CD14-positive monocyte (primary cell): ENCODE measurements around the gene IDNK. TPM values are rescaled to one million over a fixed set of nuclear protein-coding genes. Genes with fewer than 3 reads are reported as not detected.

Source experiments
- DNase-seq, 3 donors: peaks; one replicate each; pipeline ENCODE4 v3.0.0-alpha.2; 2011 to 2022
- H2AFZ ChIP-seq: 2 replicates; pipeline ENCODE4 v1.6.0; 2012; ENCODE audit warnings: mild to moderate bottlenecking, low read depth, low read length, inconsistent platforms; ENCODE audit not compliant: insufficient read depth, poor library complexity, severe bottlenecking
- H3K27ac ChIP-seq, 2 donors: 1 replicate in 1 of 2; 2 replicates in 1 of 2; pipeline ENCODE4 v1.5.1; 2012 to 2013; ENCODE audit warnings: low read length in 2 of 2, control low read depth in 1 of 2, inconsistent platforms in 1 of 2, low read depth in 1 of 2, mild to moderate bottlenecking in 1 of 2
- H3K27me3 ChIP-seq, 2 donors: one replicate each; pipeline versions ENCODE4 v1.6.0 to v1.6.1; 2011 to 2013; ENCODE audit warnings: low read length in 2 of 2; ENCODE audit not compliant: control insufficient read depth in 2 of 2, insufficient read depth in 2 of 2
- H3K36me3 ChIP-seq, 2 donors: replicated peaks in 1 of 2; 1 replicate in 1 of 2; 2 replicates in 1 of 2; pipeline versions ENCODE4 v1.5.1 to v1.6.1; 2012 to 2013; ENCODE audit warnings: low read length in 2 of 2, control low read depth in 1 of 2, inconsistent platforms in 1 of 2, mild to moderate bottlenecking in 1 of 2; ENCODE audit not compliant: insufficient read depth in 2 of 2, control insufficient read depth in 1 of 2
- H3K4me1 ChIP-seq, 2 donors: 1 replicate in 1 of 2; 2 replicates in 1 of 2; pipeline versions ENCODE4 v1.5.1 to v1.6.1; 2012 to 2013; ENCODE audit warnings: low read length in 2 of 2, control low read depth in 1 of 2, inconsistent platforms in 1 of 2, mild to moderate bottlenecking in 1 of 2, moderate library complexity in 1 of 2; ENCODE audit not compliant: insufficient read depth in 2 of 2, control insufficient read depth in 1 of 2
- H3K4me2 ChIP-seq: replicated peaks from 2 replicates; pipeline ENCODE3; 2012; ENCODE audit warnings: low read length, moderate library complexity, mild to moderate bottlenecking; ENCODE audit not compliant: poor library complexity, severe bottlenecking; ENCODE audit errors: extremely low read depth
- H3K4me3 ChIP-seq, 3 experiments: fragments of 200-600 bp in 1 of 3; sonication (generic) in 1 of 3; replicated peaks in 1 of 3; 1 replicate in 2 of 3; 2 replicates in 1 of 3; pipeline ENCODE4 v1.5.1; 2011 to 2013; ENCODE audit warnings: low read length in 3 of 3, mild to moderate bottlenecking in 3 of 3, control low read depth in 2 of 3, low read depth in 2 of 3, inconsistent platforms in 1 of 3, moderate library complexity in 1 of 3
- H3K79me2 ChIP-seq: 2 replicates; pipeline ENCODE4 v1.6.0; 2012; ENCODE audit warnings: mild to moderate bottlenecking, control low read depth, inconsistent platforms, low read length, moderate library complexity; ENCODE audit not compliant: insufficient read depth
- H3K9ac ChIP-seq: 2 replicates; pipeline ENCODE4 v1.6.0; 2017; ENCODE audit warnings: low read length, mild to moderate bottlenecking; ENCODE audit not compliant: insufficient read depth, poor library complexity, severe bottlenecking
- H3K9me3 ChIP-seq, 2 donors: replicated peaks in 1 of 2; 1 replicate in 1 of 2; 2 replicates in 1 of 2; pipeline versions ENCODE4 v1.5.1 to v1.6.1; 2012 to 2013; ENCODE audit warnings: low read length in 2 of 2, control low read depth in 1 of 2; ENCODE audit not compliant: control insufficient read depth in 1 of 2, insufficient read depth in 1 of 2
- H4K20me1 ChIP-seq: 2 replicates; pipeline ENCODE4 v1.6.0; 2012; ENCODE audit warnings: mild to moderate bottlenecking, low read length, control low read depth, moderate library complexity; ENCODE audit not compliant: insufficient read depth
- H3K27ac Mint-ChIP-seq, 7 donors: one replicate each; pipeline ENCODE4 v1.8.0; 2020; ENCODE audit warnings: mild to moderate bottlenecking in 7 of 7, mixed read lengths in 7 of 7, moderate library complexity in 6 of 7, inconsistent platforms in 2 of 7
- H3K27me3 Mint-ChIP-seq, 3 donors: one replicate each; pipeline ENCODE4 v1.8.0; 2021 to 2022; ENCODE audit warnings: low read depth in 3 of 3, mild to moderate bottlenecking in 3 of 3, mixed read lengths in 3 of 3, moderate library complexity in 3 of 3, inconsistent platforms in 1 of 3
- H3K36me3 Mint-ChIP-seq, 2 donors: one replicate each; pipeline ENCODE4 v1.8.0; 2020; ENCODE audit warnings: mixed read lengths in 2 of 2, inconsistent platforms in 1 of 2, mild to moderate bottlenecking in 1 of 2
- H3K4me1 Mint-ChIP-seq: one replicate; pipeline ENCODE4 v1.8.0; 2020; ENCODE audit warnings: mild to moderate bottlenecking, mixed read lengths
- H3K4me3 Mint-ChIP-seq, 2 donors: one replicate each; pipeline ENCODE4 v1.8.0; 2020; ENCODE audit warnings: mild to moderate bottlenecking in 2 of 2, mixed read lengths in 2 of 2, moderate library complexity in 1 of 2
- H3K9me3 Mint-ChIP-seq, 7 donors: one replicate each; pipeline ENCODE4 v1.8.0; 2020 to 2022; ENCODE audit warnings: mixed read lengths in 7 of 7, mild to moderate bottlenecking in 6 of 7, moderate library complexity in 6 of 7, inconsistent platforms in 2 of 7
- WGBS: methylation state at CpG from one replicate; pipeline ENCODE4 v1.1.5; 2013; ENCODE audit warnings: missing lambda C conversion rate; ENCODE audit not compliant: insufficient coverage; 5-methylcytosine and 5-hydroxymethylcytosine counted together
- intact Hi-C, 2 donors: fragments of 100-400 bp; cut with micrococcal nuclease; formaldehyde crosslinking; loops; one replicate each; pipeline versions ENCODE4 v1.15.0 to v1.15.1; 2023
- polyA plus RNA-seq, 3 donors: library from polyadenylated mRNA; depleted of rRNA in 1 of 3; unstranded in 2 of 3; stranded (reverse) in 1 of 3; fragments of 300-500 nt in 2 of 3; fragments of >200 nt in 1 of 3; fragmentation: Illumina TruSeq in 2 of 3; gene quantifications; 1 replicate in 2 of 3; 2 replicates in 1 of 3; pipeline ENCODE4 v1.2.3, GENCODE V29; 2012 to 2021
- TF ChIP-seq, protein P1 (sequence below): fragments of 200-600 bp; IDR thresholded peaks from one replicate; pipeline ENCODE4 v1.8.0; 2022; ENCODE audit warnings: antibody characterized with exemption, mild to moderate bottlenecking

IDNK gene
- polyA plus RNA-seq, 3 donors: 5.6 to 13.3 (median 10.6) TPM

DNA sequence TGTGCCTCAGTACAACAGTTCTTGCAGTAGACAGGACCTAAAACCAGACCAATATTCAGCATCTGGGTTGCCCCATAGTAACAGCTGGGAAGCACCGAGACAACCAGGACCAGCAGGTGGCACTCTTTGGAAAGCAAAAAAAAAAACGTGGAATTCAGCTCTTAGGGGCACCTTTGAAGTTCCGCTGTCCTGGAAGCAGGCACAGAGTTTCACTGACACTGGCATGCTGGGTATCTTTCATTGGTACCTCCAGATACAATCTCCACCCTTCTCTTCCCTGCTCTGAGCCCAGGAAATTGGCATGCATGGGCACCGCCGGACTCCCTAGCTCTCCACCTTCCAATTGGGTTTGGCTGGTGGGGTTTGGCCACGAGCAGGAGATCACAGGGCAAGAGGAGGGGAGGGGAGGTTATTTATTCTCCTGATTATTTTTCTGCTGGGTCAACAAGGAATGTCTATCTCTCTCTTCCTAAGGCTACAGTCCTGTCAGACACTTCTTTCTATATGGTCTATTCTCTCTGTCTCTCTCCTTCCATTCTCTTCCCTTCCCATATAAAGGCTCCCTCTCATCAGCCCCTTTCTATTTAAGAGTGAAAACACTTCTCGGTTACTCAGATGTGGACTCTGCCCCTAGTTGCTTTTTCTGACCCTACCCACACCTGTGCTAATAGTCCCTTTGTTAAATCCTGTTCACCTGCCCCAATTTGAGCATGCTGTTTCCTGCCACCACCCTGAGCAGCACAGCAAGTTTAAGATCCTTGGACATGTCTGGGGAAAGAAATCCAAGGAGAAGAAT, 1.9 kb upstream of the IDNK start:
- Mint-ChIP-seq H3K27me3 (peaks cover 0 to 3% (median 3%) of the 10 kb centered on the region in 3 donors), H3K27ac (no peak overlapping the region), H3K9me3 (no peaks in the 10 kb centered on the region), H3K36me3 (peaks cover 0 to 6% of the 10 kb centered on the region in 2 donors), H3K4me3 (peak overlapping the region in 1 of 2 donors; percentile 10), H3K4me1 (peaks cover 29% of the 10 kb centered on the region)
- Histone ChIP-seq H3K79me2 (no peaks in the 10 kb centered on the region), H3K4me1 (peaks cover 11 to 27% of the 10 kb centered on the region in 2 donors), H3K36me3 (no peaks in the 10 kb centered on the region), H3K9ac (no peak overlapping the region), H3K27ac (no peak overlapping the region), H3K9me3 (no peaks in the 10 kb centered on the region), H3K4me2 (no peak overlapping the region), H3K4me3 (no peak overlapping the region), H2AFZ (no peak overlapping the region), H4K20me1 (no peaks in the 10 kb centered on the region), H3K27me3 (no peaks in the 10 kb centered on the region)
- WGBS: 19% methylated on average over 4 of the region's 7 CpGs
- TF ChIP-seq, protein P1, sequence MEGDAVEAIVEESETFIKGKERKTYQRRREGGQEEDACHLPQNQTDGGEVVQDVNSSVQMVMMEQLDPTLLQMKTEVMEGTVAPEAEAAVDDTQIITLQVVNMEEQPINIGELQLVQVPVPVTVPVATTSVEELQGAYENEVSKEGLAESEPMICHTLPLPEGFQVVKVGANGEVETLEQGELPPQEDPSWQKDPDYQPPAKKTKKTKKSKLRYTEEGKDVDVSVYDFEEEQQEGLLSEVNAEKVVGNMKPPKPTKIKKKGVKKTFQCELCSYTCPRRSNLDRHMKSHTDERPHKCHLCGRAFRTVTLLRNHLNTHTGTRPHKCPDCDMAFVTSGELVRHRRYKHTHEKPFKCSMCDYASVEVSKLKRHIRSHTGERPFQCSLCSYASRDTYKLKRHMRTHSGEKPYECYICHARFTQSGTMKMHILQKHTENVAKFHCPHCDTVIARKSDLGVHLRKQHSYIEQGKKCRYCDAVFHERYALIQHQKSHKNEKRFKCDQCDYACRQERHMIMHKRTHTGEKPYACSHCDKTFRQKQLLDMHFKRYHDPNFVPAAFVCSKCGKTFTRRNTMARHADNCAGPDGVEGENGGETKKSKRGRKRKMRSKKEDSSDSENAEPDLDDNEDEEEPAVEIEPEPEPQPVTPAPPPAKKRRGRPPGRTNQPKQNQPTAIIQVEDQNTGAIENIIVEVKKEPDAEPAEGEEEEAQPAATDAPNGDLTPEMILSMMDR: peak; percentile 75
- peak in 2 of 3 donors; percentile 47 to 53 for DNase-seq
- intact Hi-C loops: no loop called here

DNA sequence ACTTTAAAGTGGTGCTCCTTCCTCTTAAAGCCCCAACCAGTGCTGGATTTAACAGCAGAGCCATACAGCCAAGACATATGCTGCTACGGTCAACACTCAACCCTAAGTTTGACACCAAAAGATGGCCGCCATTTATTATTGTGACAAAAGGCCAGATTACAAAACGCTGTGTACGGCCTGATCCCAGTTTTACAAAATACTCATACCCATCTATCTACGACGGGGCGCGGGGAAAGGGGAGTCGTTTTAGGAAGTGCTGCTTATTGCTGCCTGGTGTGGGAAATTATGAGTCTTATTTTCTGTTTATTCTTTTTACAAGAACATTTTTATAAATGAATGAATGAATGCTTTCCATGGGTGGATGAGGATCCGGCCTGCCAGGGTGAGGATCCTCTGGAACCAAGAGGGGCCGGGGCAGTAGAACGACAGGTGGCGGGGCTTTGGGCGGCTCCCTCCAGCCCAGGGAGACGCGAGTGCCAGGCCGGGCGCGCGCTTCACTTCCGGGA, 457 bp upstream of the IDNK start:
- intact Hi-C loops: no loop called here
- no peaks in the 10 kb centered on the region for H3K9me3 Mint-ChIP-seq
- Histone ChIP-seq H3K36me3 (peaks cover 0 to 12% of the 10 kb centered on the region in 2 donors), H2AFZ (peak overlapping the region; percentile 95), H3K9ac (peak overlapping the region; percentile 88), H3K4me1 (peaks cover 11 to 27% of the 10 kb centered on the region in 2 donors), H3K79me2 (no peaks in the 10 kb centered on the region), H3K27me3 (no peaks in the 10 kb centered on the region), H3K4me3 (peak overlapping the region; percentile 54 to 90 (median 71)), H4K20me1 (no peaks in the 10 kb centered on the region), H3K9me3 (no peaks in the 10 kb centered on the region), H3K4me2 (peak overlapping the region; percentile 92), H3K27ac (peak overlapping the region; percentile 49 to 88)
- H3K36me3 Mint-ChIP-seq: peaks cover 9 to 17% of the 10 kb centered on the region in 2 donors
- DNase-seq: peak in 2 of 3 donors; percentile 30 to 43
- peak overlapping the region; percentile 94 to 96 for H3K4me3 Mint-ChIP-seq
- H3K27me3 Mint-ChIP-seq: peaks cover 0 to 3% (median 3%) of the 10 kb centered on the region in 3 donors
- peaks cover 30% of the 10 kb centered on the region for H3K4me1 Mint-ChIP-seq
- peak overlapping the region; percentile 74 to 95 (median 88) for H3K27ac Mint-ChIP-seq
- WGBS: 0% methylated on average over 12 of the region's 21 CpGs
- TF ChIP-seq, protein P1: no peak
